Measurements from ENCODE around the gene MCMBP.

The MCMBP gene

DNA sequence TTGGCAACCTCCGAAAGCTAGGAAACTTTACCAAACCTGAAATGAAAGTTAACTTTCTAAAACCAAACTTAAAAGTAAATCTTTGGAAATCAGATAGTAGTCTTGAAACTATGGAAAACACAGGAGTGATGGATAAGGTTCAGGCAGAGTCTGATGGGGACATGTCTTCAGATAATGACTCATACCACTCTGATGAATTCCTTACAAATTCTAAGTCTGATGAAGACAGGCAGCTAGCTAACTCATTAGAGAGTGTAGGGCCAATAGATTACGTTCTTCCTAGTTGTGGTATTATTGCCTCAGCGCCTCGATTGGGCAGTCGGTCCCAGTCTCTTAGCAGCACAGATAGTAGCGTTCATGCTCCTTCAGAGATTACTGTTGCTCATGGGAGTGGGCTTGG is 45.9 kb downstream of the MCMBP start:
- Histone ChIP-seq H3K4me1 (ENCODE audit: insufficient read depth, low read length, poor library complexity, severe bottlenecking) (no peaks in the 10 kb centered on the region), H2AFZ (ENCODE audit: low read length) (no peak overlapping the region), H3K9me2 (replicated peaks; ENCODE audit: low read depth, low read length) (no peaks in the 10 kb centered on the region), H4K20me1 (ENCODE audit: insufficient read depth, low read length, poor library complexity, severe bottlenecking) (no peaks in the 10 kb centered on the region), H3K27me3 (ENCODE audit: insufficient read depth, low read length, poor library complexity, severe bottlenecking) (no peaks in the 10 kb centered on the region), H3K79me2 (ENCODE audit: insufficient read depth, low read length) (no peaks in the 10 kb centered on the region), H3K9ac (ENCODE audit: low read depth, low read length, poor library complexity, severe bottlenecking) (no peak overlapping the region), H3K4me2 (ENCODE audit: low read depth, low read length, poor library complexity, severe bottlenecking) (no peak overlapping the region), H3K9me3 (ENCODE audit: insufficient read depth, low read depth, low read length) (no peaks in the 10 kb centered on the region), H3F3A (ENCODE audit: low read depth) (no peaks in the 10 kb centered on the region), H3K4me3 (ENCODE audit: low read length, poor library complexity, severe bottlenecking) (no peak overlapping the region), H3K36me3 (ENCODE audit: insufficient read depth, low read length) (peaks cover 61% of the 10 kb centered on the region)
- TF ChIP-seq, protein P1, sequence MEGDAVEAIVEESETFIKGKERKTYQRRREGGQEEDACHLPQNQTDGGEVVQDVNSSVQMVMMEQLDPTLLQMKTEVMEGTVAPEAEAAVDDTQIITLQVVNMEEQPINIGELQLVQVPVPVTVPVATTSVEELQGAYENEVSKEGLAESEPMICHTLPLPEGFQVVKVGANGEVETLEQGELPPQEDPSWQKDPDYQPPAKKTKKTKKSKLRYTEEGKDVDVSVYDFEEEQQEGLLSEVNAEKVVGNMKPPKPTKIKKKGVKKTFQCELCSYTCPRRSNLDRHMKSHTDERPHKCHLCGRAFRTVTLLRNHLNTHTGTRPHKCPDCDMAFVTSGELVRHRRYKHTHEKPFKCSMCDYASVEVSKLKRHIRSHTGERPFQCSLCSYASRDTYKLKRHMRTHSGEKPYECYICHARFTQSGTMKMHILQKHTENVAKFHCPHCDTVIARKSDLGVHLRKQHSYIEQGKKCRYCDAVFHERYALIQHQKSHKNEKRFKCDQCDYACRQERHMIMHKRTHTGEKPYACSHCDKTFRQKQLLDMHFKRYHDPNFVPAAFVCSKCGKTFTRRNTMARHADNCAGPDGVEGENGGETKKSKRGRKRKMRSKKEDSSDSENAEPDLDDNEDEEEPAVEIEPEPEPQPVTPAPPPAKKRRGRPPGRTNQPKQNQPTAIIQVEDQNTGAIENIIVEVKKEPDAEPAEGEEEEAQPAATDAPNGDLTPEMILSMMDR (conservative IDR thresholded peaks at IDR 0.05; ENCODE audit: low read length) = no peak
- no peak for TF ChIP-seq EZH2phosphoT487 (IDR thresholded peaks at IDR 0.05; ENCODE audit: borderline replicate concordance)

DNA sequence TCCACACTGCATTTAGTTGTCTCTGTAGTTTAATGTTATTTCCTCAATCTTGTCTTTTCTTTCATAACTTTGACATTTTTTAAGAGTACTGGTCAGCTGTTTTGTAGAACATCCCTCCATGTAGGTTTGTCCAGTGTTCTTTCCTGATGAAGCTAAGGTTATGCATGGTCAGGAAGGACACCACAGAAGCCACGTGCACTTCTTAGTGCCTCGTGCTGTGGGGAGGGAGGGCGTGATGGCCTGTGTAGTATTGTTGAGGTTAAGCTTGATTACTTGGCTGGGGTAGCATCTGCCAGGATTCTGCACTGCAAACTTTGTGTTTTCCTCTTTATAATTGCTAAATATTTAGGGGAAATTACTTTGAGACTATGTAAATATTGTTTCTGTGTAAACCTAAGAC is 48.3 kb downstream of the MCMBP start:
- Histone ChIP-seq H3K9me2 (replicated peaks; ENCODE audit: low read depth, low read length) (no peaks in the 10 kb centered on the region), H3K9ac (ENCODE audit: low read depth, low read length, poor library complexity, severe bottlenecking) (no peak overlapping the region), H3K4me2 (ENCODE audit: low read depth, low read length, poor library complexity, severe bottlenecking) (no peak overlapping the region), H3F3A (ENCODE audit: low read depth) (no peaks in the 10 kb centered on the region), H3K4me1 (ENCODE audit: insufficient read depth, low read length, poor library complexity, severe bottlenecking) (no peaks in the 10 kb centered on the region), H2AFZ (ENCODE audit: low read length) (no peak overlapping the region), H4K20me1 (ENCODE audit: insufficient read depth, low read length, poor library complexity, severe bottlenecking) (no peaks in the 10 kb centered on the region), H3K79me2 (ENCODE audit: insufficient read depth, low read length) (no peaks in the 10 kb centered on the region), H3K4me3 (ENCODE audit: low read length, poor library complexity, severe bottlenecking) (no peak overlapping the region), H3K36me3 (ENCODE audit: insufficient read depth, low read length) (peaks cover 39% of the 10 kb centered on the region; the same call in 1 of the 2 replicates), H3K9me3 (ENCODE audit: insufficient read depth, low read depth, low read length) (no peaks in the 10 kb centered on the region), H3K27me3 (ENCODE audit: insufficient read depth, low read length, poor library complexity, severe bottlenecking) (no peaks in the 10 kb centered on the region)
- TF ChIP-seq EZH2phosphoT487 (IDR thresholded peaks at IDR 0.05; ENCODE audit: borderline replicate concordance) = no peak
- TF ChIP-seq, protein P1 (conservative IDR thresholded peaks at IDR 0.05; ENCODE audit: low read length) = no peak

DNA sequence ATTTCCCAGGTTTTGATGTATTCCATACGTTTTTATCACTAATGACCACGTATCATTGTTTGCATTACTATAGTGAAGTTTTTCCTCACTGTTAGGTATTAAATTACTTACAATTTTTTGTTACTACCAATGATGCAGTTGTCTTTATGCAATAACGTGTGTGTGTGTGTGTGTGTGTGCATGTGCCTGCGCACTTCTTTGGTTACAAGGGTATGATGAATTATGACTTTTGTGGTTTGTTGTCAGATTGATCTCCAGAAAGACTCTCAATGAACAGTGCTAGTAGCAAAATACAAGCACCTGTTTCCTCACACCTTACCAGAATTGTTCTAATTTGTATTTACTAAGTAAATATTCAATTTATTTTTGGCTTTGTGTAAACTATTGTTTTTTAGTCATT is 51.5 kb downstream of the MCMBP start:
- Histone ChIP-seq H2AFZ (ENCODE audit: low read length) (no peak overlapping the region), H3K9ac (ENCODE audit: low read depth, low read length, poor library complexity, severe bottlenecking) (no peak overlapping the region), H3K79me2 (ENCODE audit: insufficient read depth, low read length) (no peaks in the 10 kb centered on the region), H3K4me2 (ENCODE audit: low read depth, low read length, poor library complexity, severe bottlenecking) (no peak overlapping the region), H3K36me3 (ENCODE audit: insufficient read depth, low read length) (peaks cover 14% of the 10 kb centered on the region; the same call in 1 of the 2 replicates), H3F3A (ENCODE audit: low read depth) (no peaks in the 10 kb centered on the region), H4K20me1 (ENCODE audit: insufficient read depth, low read length, poor library complexity, severe bottlenecking) (no peaks in the 10 kb centered on the region), H3K9me3 (ENCODE audit: insufficient read depth, low read depth, low read length) (no peaks in the 10 kb centered on the region), H3K9me2 (replicated peaks; ENCODE audit: low read depth, low read length) (no peaks in the 10 kb centered on the region), H3K4me1 (ENCODE audit: insufficient read depth, low read length, poor library complexity, severe bottlenecking) (no peaks in the 10 kb centered on the region), H3K4me3 (ENCODE audit: low read length, poor library complexity, severe bottlenecking) (no peak overlapping the region), H3K27me3 (ENCODE audit: insufficient read depth, low read length, poor library complexity, severe bottlenecking) (no peaks in the 10 kb centered on the region)
- TF ChIP-seq, protein P1 (conservative IDR thresholded peaks at IDR 0.05; ENCODE audit: low read length) = no peak
- TF ChIP-seq EZH2phosphoT487 (IDR thresholded peaks at IDR 0.05; ENCODE audit: borderline replicate concordance) = no peak
